Measurements from ENCODE around the gene TBXAS1. TPM values are rescaled to one million over a fixed set of nuclear protein-coding genes. Genes with fewer than 3 reads are reported as not detected.

TBXAS1 gene
- total RNA-seq, 2 experiments from 2014 or later: 0.86 TPM; not detected in 1

- Histone ChIP-seq H4K20me1 (ENCODE audit: insufficient read depth, low read length) (no peaks in the 10 kb centered on the region), H3K4me2 (ENCODE audit: low read length) (no peak overlapping the region), H3K9me2 (ENCODE audit: insufficient read depth, low read length) (no peaks in the 10 kb centered on the region), H3K36me3 (ENCODE audit: insufficient read depth, low read length) (no peaks in the 10 kb centered on the region), H3K79me2 (ENCODE audit: insufficient read depth, low read depth, low read length) (no peaks in the 10 kb centered on the region), H3K4me1 (ENCODE audit: insufficient read depth, low read length, poor library complexity, severe bottlenecking) (peaks cover 2% of the 10 kb centered on the region), H2AFZ (ENCODE audit: low read length) (no peak overlapping the region), H3K9me3 (ENCODE audit: low read length) (no peaks in the 10 kb centered on the region), H3K27ac (ENCODE audit: low read depth, low read length, poor library complexity, severe bottlenecking) (no peak overlapping the region), H3K4me3 (ENCODE audit: low read depth, low read length, poor library complexity, severe bottlenecking) (no peak overlapping the region)
- TF ChIP-seq EZH2phosphoT487 (IDR thresholded peaks at IDR 0.05; ENCODE audit: borderline replicate concordance, low read depth, low read length) (no peak), CTCF (conservative IDR thresholded peaks at IDR 0.05; ENCODE audit: low read length) (no peak)
- POLR2A ChIA-PET: interaction anchor here (0.5 to 1.2 kb wide), 2 partner anchors 23 to 1102 kb away, joined by 3 read pairs; no protein-coding TSS in a partner anchor
- BruUV-seq (replicated peaks): no TSS peak
- CTCF ChIA-PET (ENCODE audit: unreplicated experiment): no interaction called here
- no peak for DNase-seq (ENCODE audit: low spot score)
- intact Hi-C loops (cut with micrococcal nuclease; ENCODE audit: unreplicated experiment): no loop called here
Measured at GRCh38 chr7:139823959-139824521, 5.0 kb upstream of the TBXAS1 start.

- no peaks in the 10 kb centered on the region for H4K20me1 ChIP-seq (ENCODE audit: insufficient read depth, low read length)
- no peaks in the 10 kb centered on the region for H3K9me2 ChIP-seq (ENCODE audit: insufficient read depth, low read length)
- intact Hi-C loops (cut with micrococcal nuclease; ENCODE audit: unreplicated experiment): no loop called here
- no peak overlapping the region for H3K4me3 ChIP-seq (ENCODE audit: low read depth, low read length, poor library complexity, severe bottlenecking)
- CTCF ChIA-PET (ENCODE audit: unreplicated experiment): no interaction called here
- BruUV-seq (replicated peaks): no TSS peak
- peaks cover 8% of the 10 kb centered on the region for H3K4me1 ChIP-seq (ENCODE audit: insufficient read depth, low read length, poor library complexity, severe bottlenecking)
- DNase-seq (ENCODE audit: low spot score): no peak
- POLR2A ChIA-PET: no interaction called here
- H3K36me3 ChIP-seq (ENCODE audit: insufficient read depth, low read length): no peaks in the 10 kb centered on the region
- H2AFZ ChIP-seq (ENCODE audit: low read length): no peak overlapping the region
- H3K27ac ChIP-seq (ENCODE audit: low read depth, low read length, poor library complexity, severe bottlenecking): no peak overlapping the region
- H3K79me2 ChIP-seq (ENCODE audit: insufficient read depth, low read depth, low read length): no peaks in the 10 kb centered on the region
- H3K9me3 ChIP-seq (ENCODE audit: low read length): no peaks in the 10 kb centered on the region
- TF ChIP-seq EZH2phosphoT487 (IDR thresholded peaks at IDR 0.05; ENCODE audit: borderline replicate concordance, low read depth, low read length) (no peak), CTCF (conservative IDR thresholded peaks at IDR 0.05; ENCODE audit: low read length) (no peak)
- no peak overlapping the region for H3K4me2 ChIP-seq (ENCODE audit: low read length)
Measured at GRCh38 chr7:139825666-139826290, 3.3 kb upstream of the TBXAS1 start.

GRCh38 chr7:139827042-139827441 is 2.0 kb upstream of the TBXAS1 start:
- no peaks in the 10 kb centered on the region for H4K20me1 ChIP-seq (ENCODE audit: insufficient read depth, low read length)
- no TSS peak for BruUV-seq (replicated peaks)
- intact Hi-C loops (cut with micrococcal nuclease; ENCODE audit: unreplicated experiment): no loop called here
- ChIA-PET CTCF (ENCODE audit: unreplicated experiment) (no interaction called here), POLR2A (no interaction called here)
- TF ChIP-seq EZH2phosphoT487 (IDR thresholded peaks at IDR 0.05; ENCODE audit: borderline replicate concordance, low read depth, low read length): no peak
- TF ChIP-seq CTCF (conservative IDR thresholded peaks at IDR 0.05; ENCODE audit: low read length): 0 out of 2 replicates have a peak, but pooled peaks have one; percentile 32
- H3K4me1 ChIP-seq (ENCODE audit: insufficient read depth, low read length, poor library complexity, severe bottlenecking): peaks cover 12% of the 10 kb centered on the region
- H3K36me3 ChIP-seq (ENCODE audit: insufficient read depth, low read length): no peaks in the 10 kb centered on the region
- H3K9me3 ChIP-seq (ENCODE audit: low read length): no peaks in the 10 kb centered on the region
- H3K9me2 ChIP-seq (ENCODE audit: insufficient read depth, low read length): no peaks in the 10 kb centered on the region
- peak; percentile 20 for DNase-seq (ENCODE audit: low spot score)
- H2AFZ ChIP-seq (ENCODE audit: low read length): no peak overlapping the region
- no peak overlapping the region for H3K4me2 ChIP-seq (ENCODE audit: low read length)
- no peak overlapping the region for H3K27ac ChIP-seq (ENCODE audit: low read depth, low read length, poor library complexity, severe bottlenecking)
- no peaks in the 10 kb centered on the region for H3K79me2 ChIP-seq (ENCODE audit: insufficient read depth, low read depth, low read length)
- H3K4me3 ChIP-seq (ENCODE audit: low read depth, low read length, poor library complexity, severe bottlenecking): no peak overlapping the region
